CD8-positive, alpha-beta memory T cell (primary cell): Measurements from ENCODE around the gene DGCR8. TPM values are rescaled to one million over a fixed set of nuclear protein-coding genes. Genes with fewer than 3 reads are reported as not detected.

ENCODE experiments used
- CTCF ChIA-PET: fragments of 350-600 bp; sonication (Branson Sonifier 250); formaldehyde crosslinking; loops from one replicate; lab custom pipeline; 2021; ENCODE audit warnings: antibody characterized with exemption; lab: Charles Lee
- POLR2A ChIA-PET: fragments of 350-600 bp; sonication (Branson Sonifier 250); formaldehyde crosslinking; loops from one replicate; lab custom pipeline; 2021; ENCODE audit warnings: antibody characterized with exemption; lab: Charles Lee
- DNase-seq, 5 donors: peaks; one replicate each; pipeline versions ENCODE4 v3.0.0 to v3.0.0-alpha.2; 2020 to 2022; ENCODE audit warnings: mixed read lengths in 1 of 5
- H3K27ac ChIP-seq: one replicate; pipeline ENCODE4 v1.7.0; 2013; ENCODE audit warnings: low read depth, mild to moderate bottlenecking, low read length, moderate library complexity
- H3K27me3 ChIP-seq: 2 replicates; pipeline ENCODE4 v1.7.0; 2013; ENCODE audit warnings: low read length, mild to moderate bottlenecking; ENCODE audit not compliant: insufficient read depth, poor library complexity, severe bottlenecking
- H3K36me3 ChIP-seq: 2 replicates; pipeline ENCODE4 v1.7.0; 2013; ENCODE audit warnings: mild to moderate bottlenecking, low read length, moderate library complexity; ENCODE audit not compliant: insufficient read depth
- H3K4me1 ChIP-seq: 2 replicates; pipeline ENCODE4 v1.7.0; 2013; ENCODE audit warnings: mild to moderate bottlenecking, low read length, moderate library complexity; ENCODE audit not compliant: insufficient read depth
- H3K4me3 ChIP-seq: 2 replicates; pipeline ENCODE4 v1.7.0; 2013; ENCODE audit warnings: mild to moderate bottlenecking, low read length
- H3K9me3 ChIP-seq: 2 replicates; pipeline ENCODE4 v1.7.0; 2013; ENCODE audit warnings: mild to moderate bottlenecking, low read length
- H3K27ac Mint-ChIP-seq, 8 donors: one replicate each; pipeline ENCODE4 v1.8.0; 2020 to 2021; ENCODE audit warnings: mixed read lengths in 8 of 8, mild to moderate bottlenecking in 6 of 8, inconsistent platforms in 3 of 8, moderate library complexity in 3 of 8
- H3K27me3 Mint-ChIP-seq, 2 donors: one replicate each; pipeline ENCODE4 v1.8.0; 2020 to 2021; ENCODE audit warnings: mixed read lengths in 2 of 2, mild to moderate bottlenecking in 1 of 2, moderate library complexity in 1 of 2
- H3K36me3 Mint-ChIP-seq, 3 donors: one replicate each; pipeline ENCODE4 v1.8.0; 2020 to 2021; ENCODE audit warnings: mixed read lengths in 3 of 3, inconsistent platforms in 1 of 3, mild to moderate bottlenecking in 1 of 3
- H3K4me1 Mint-ChIP-seq, 3 donors: one replicate each; pipeline ENCODE4 v1.8.0; 2020 to 2021; ENCODE audit warnings: mixed read lengths in 3 of 3, inconsistent platforms in 1 of 3, mild to moderate bottlenecking in 1 of 3
- H3K4me3 Mint-ChIP-seq, 7 donors: one replicate each; pipeline ENCODE4 v1.8.0; 2020 to 2021; ENCODE audit warnings: mixed read lengths in 7 of 7, mild to moderate bottlenecking in 6 of 7, moderate library complexity in 4 of 7, inconsistent platforms in 2 of 7
- H3K9me3 Mint-ChIP-seq, 5 donors: one replicate each; pipeline ENCODE4 v1.8.0; 2020 to 2022; ENCODE audit warnings: mixed read lengths in 5 of 5, mild to moderate bottlenecking in 3 of 5, moderate library complexity in 2 of 5, inconsistent platforms in 1 of 5
- polyA plus RNA-seq: library from polyadenylated mRNA; unstranded; fragments of 300-500 nt; fragmentation: Illumina TruSeq; gene quantifications from one replicate; pipeline ENCODE4 v1.2.3, GENCODE V29; 2021
- total RNA-seq, 2 experiments: library from RNA; stranded (reverse); gene quantifications; one replicate each; pipeline ENCODE4 v1.2.3, GENCODE V29; 2021

DGCR8 gene
- total and polyA plus RNA-seq, 3 experiments from 2014 or later, result 10.6 to 73.8 (median 68.6) TPM

GRCh38 chr22:20086101-20086599 is 6.1 kb downstream of the DGCR8 start:
- Histone ChIP-seq H3K4me3 (no peak overlapping the region), H3K4me1 (peaks cover 79% of the 10 kb centered on the region), H3K27me3 (no peaks in the 10 kb centered on the region), H3K27ac (peak overlapping the region; percentile 11), H3K36me3 (peaks cover 57% of the 10 kb centered on the region), H3K9me3 (no peaks in the 10 kb centered on the region)
- Mint-ChIP-seq H3K4me3 (no peak overlapping the region), H3K27ac (peak overlapping the region in 5 of 8 donors; percentile 13 to 71 (median 33)), H3K36me3 (peaks cover 18 to 58% (median 28%) of the 10 kb centered on the region in 3 donors), H3K4me1 (peaks cover 83 to 95% (median 89%) of the 10 kb centered on the region in 3 donors), H3K27me3 (peaks cover 0 to 5% of the 10 kb centered on the region in 2 donors), H3K9me3 (no peaks in the 10 kb centered on the region)
- CTCF ChIA-PET, result no interaction called here
- POLR2A ChIA-PET, result interaction anchor here (0.7 kb wide), 1 partner anchor 67 kb away, joined by 8 read pairs; no protein-coding TSS in a partner anchor
- DNase-seq, result no peak

- H3K27me3 ChIP-seq, result no peaks in the 10 kb centered on the region
- Mint-ChIP-seq H3K27me3 (peaks cover 0 to 5% of the 10 kb centered on the region in 2 donors), H3K4me1 (peaks cover 83 to 95% (median 89%) of the 10 kb centered on the region in 3 donors), H3K36me3 (peaks cover 22 to 64% (median 34%) of the 10 kb centered on the region in 3 donors), H3K9me3 (no peaks in the 10 kb centered on the region), H3K4me3 (peak overlapping the region in 5 of 7 donors; percentile 74 to 83 (median 76)), H3K27ac (peak overlapping the region in 6 of 8 donors; percentile 34 to 90 (median 80))
- H3K36me3 ChIP-seq, result peaks cover 63% of the 10 kb centered on the region
- ChIA-PET CTCF (no interaction called here), POLR2A (interaction anchor here (0.7 kb wide), 1 partner anchor 66 kb away, joined by 8 read pairs; no protein-coding TSS in a partner anchor)
- H3K9me3 ChIP-seq, result no peaks in the 10 kb centered on the region
- no peak overlapping the region for H3K27ac ChIP-seq
- no peak for DNase-seq
- no peak overlapping the region for H3K4me3 ChIP-seq
- peaks cover 79% of the 10 kb centered on the region for H3K4me1 ChIP-seq
Observed at GRCh38 chr22:20086763-20087162, 6.7 kb downstream of the DGCR8 start.

- Histone ChIP-seq H3K27ac (no peak overlapping the region), H3K27me3 (no peaks in the 10 kb centered on the region), H3K9me3 (no peaks in the 10 kb centered on the region), H3K4me1 (peaks cover 82% of the 10 kb centered on the region), H3K4me3 (no peak overlapping the region), H3K36me3 (peaks cover 71% of the 10 kb centered on the region)
- H3K27me3 Mint-ChIP-seq, result peaks cover 0 to 5% of the 10 kb centered on the region in 2 donors
- peak in 1 of 5 donors; percentile 55 for DNase-seq
- CTCF ChIA-PET, result no interaction called here
- peaks cover 22 to 72% (median 36%) of the 10 kb centered on the region in 3 donors for H3K36me3 Mint-ChIP-seq
- H3K4me3 Mint-ChIP-seq, result peak overlapping the region; percentile 63 to 91 (median 76)
- POLR2A ChIA-PET, result no interaction called here
- H3K27ac Mint-ChIP-seq, result peak overlapping the region; percentile 46 to 96 (median 88)
- no peaks in the 10 kb centered on the region for H3K9me3 Mint-ChIP-seq
- H3K4me1 Mint-ChIP-seq, result peaks cover 89 to 99% (median 93%) of the 10 kb centered on the region in 3 donors
Observed at GRCh38 chr22:20087319-20088262, 7.5 kb downstream of the DGCR8 start.

DNA sequence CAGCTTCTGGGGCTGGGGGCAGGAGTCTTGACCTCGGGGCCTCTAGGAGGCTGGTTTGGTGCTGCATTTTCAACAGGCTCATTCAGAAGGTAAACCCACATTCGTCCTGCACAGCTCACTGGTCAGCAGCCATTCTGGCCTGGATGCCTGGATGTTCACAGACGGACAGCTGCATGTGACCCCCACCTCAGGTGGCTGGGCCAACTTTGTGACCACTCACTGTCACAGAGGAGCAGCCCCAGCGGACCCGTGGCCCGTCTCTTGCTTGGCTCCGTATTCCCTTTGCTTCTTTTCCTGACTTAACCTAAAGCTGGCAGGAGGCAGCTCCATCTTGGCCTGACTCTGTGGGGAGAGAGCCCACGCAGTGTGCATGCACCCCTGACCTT is 8.2 kb downstream of the DGCR8 start:
- H3K4me3 Mint-ChIP-seq, result peak overlapping the region in 4 of 7 donors; percentile 32 to 83 (median 80)
- H3K9me3 ChIP-seq, result no peaks in the 10 kb centered on the region
- peaks cover 77% of the 10 kb centered on the region for H3K4me1 ChIP-seq
- no peaks in the 10 kb centered on the region for H3K9me3 Mint-ChIP-seq
- peaks cover 22 to 74% (median 36%) of the 10 kb centered on the region in 3 donors for H3K36me3 Mint-ChIP-seq
- ChIA-PET POLR2A (no interaction called here), CTCF (interaction anchor here (1.0 kb wide), 1 partner anchor 22 kb away, joined by 3 read pairs; no protein-coding TSS in a partner anchor)
- H3K4me3 ChIP-seq, result no peak overlapping the region
- peaks cover 0 to 4% of the 10 kb centered on the region in 2 donors for H3K27me3 Mint-ChIP-seq
- no peaks in the 10 kb centered on the region for H3K27me3 ChIP-seq
- H3K4me1 Mint-ChIP-seq, result peaks cover 86 to 98% (median 92%) of the 10 kb centered on the region in 3 donors
- H3K27ac ChIP-seq, result no peak overlapping the region
- H3K27ac Mint-ChIP-seq, result peak overlapping the region in 6 of 8 donors; percentile 38 to 96 (median 80)
- H3K36me3 ChIP-seq, result peaks cover 73% of the 10 kb centered on the region
- no peak for DNase-seq

GRCh38 chr22:20089226-20089976 is 9.4 kb downstream of the DGCR8 start:
- Mint-ChIP-seq H3K36me3 (peaks cover 22 to 86% (median 36%) of the 10 kb centered on the region in 3 donors), H3K4me1 (peaks cover 77 to 98% (median 90%) of the 10 kb centered on the region in 3 donors), H3K27me3 (peaks cover 0 to 4% of the 10 kb centered on the region in 2 donors), H3K4me3 (peak overlapping the region in 5 of 7 donors; percentile 29 to 85 (median 50)), H3K9me3 (no peaks in the 10 kb centered on the region), H3K27ac (peak overlapping the region in 7 of 8 donors; percentile 5 to 96 (median 44))
- Histone ChIP-seq H3K9me3 (no peaks in the 10 kb centered on the region), H3K27ac (no peak overlapping the region), H3K4me1 (peaks cover 66% of the 10 kb centered on the region), H3K36me3 (peaks cover 84% of the 10 kb centered on the region), H3K4me3 (no peak overlapping the region), H3K27me3 (no peaks in the 10 kb centered on the region)
- POLR2A ChIA-PET, result no interaction called here
- no peak for DNase-seq
- CTCF ChIA-PET, result interaction anchor here (1.0 kb wide), 1 partner anchor 21 kb away, joined by 3 read pairs; no protein-coding TSS in a partner anchor

DNA sequence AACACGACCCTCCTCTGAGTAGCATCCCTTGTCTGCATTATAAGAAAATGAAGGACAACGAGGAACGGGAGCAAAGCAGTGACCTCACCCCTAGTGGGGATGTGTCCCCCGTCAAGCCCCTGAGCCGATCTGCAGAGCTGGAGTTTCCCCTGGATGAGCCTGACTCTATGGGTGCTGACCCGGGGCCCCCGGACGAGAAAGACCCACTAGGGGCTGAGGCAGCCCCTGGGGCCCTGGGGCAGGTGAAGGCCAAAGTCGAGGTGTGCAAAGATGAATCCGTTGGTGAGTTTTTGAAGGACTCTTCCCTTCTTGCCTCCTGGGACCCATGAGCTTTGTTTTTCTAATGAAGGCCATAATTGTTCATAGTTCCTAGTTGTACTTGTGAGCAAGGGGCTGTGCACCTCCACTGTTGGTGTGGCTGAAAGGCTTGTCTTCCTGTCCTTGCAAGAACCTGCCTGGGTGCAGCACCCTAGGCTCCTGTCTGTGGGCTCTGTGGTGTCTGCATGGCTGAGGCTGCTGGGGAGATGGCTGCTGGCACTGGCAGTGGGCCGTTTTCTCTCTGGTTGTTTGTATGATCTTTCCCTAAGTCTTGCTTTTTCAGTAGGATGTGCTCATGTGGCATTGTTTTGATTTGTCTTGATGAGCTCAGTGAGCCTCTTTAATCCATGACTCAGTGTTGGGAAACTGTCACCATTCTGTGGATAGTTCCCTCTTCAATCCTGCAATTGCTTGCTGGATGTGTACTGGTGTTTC is 10.1 kb downstream of the DGCR8 start:
- Histone ChIP-seq H3K4me1 (peaks cover 58% of the 10 kb centered on the region), H3K36me3 (peaks cover 92% of the 10 kb centered on the region), H3K27ac (peak overlapping the region; percentile 22), H3K4me3 (no peak overlapping the region), H3K27me3 (no peaks in the 10 kb centered on the region), H3K9me3 (no peaks in the 10 kb centered on the region)
- CTCF ChIA-PET, result interaction anchor here (0.7 to 1.3 kb wide), 2 partner anchors 11 to 13 kb away, joined by 3 read pairs; no protein-coding TSS in a partner anchor
- Mint-ChIP-seq H3K9me3 (no peaks in the 10 kb centered on the region), H3K4me1 (peaks cover 71 to 93% (median 83%) of the 10 kb centered on the region in 3 donors), H3K4me3 (peak overlapping the region; percentile 9 to 89 (median 67)), H3K27ac (peak overlapping the region; percentile 74 to 99 (median 86)), H3K27me3 (peaks cover 0 to 4% of the 10 kb centered on the region in 2 donors), H3K36me3 (peaks cover 22 to 93% (median 36%) of the 10 kb centered on the region in 3 donors)
- POLR2A ChIA-PET, result interaction anchor here (0.6 kb wide), 1 partner anchor 811 kb away, joined by 4 read pairs; no protein-coding TSS in a partner anchor
- no peak for DNase-seq
